OCI-LY1 (cell line): ENCODE results near the gene NECTIN1.

Source experiments
- EZH2 ChIP-seq: fragments of 200-600 bp; sonication (generic), shearing (Covaris generic); IDR thresholded peaks from 2 replicates; pipeline ENCODE4 v1.8.0; 2017; ENCODE audit warnings: borderline replicate concordance, mixed run types, mild to moderate bottlenecking, antibody characterized with exemption, low read length, moderate library complexity, mixed read lengths
- TF ChIP-seq, protein P1 (sequence below): fragments of 200-600 bp; sonication (generic), shearing (Covaris generic); IDR thresholded peaks from 2 replicates; pipeline ENCODE4 v1.5.1; 2017; ENCODE audit warnings: mild to moderate bottlenecking, antibody characterized with exemption, low read length, moderate library complexity, mixed read lengths

DNA sequence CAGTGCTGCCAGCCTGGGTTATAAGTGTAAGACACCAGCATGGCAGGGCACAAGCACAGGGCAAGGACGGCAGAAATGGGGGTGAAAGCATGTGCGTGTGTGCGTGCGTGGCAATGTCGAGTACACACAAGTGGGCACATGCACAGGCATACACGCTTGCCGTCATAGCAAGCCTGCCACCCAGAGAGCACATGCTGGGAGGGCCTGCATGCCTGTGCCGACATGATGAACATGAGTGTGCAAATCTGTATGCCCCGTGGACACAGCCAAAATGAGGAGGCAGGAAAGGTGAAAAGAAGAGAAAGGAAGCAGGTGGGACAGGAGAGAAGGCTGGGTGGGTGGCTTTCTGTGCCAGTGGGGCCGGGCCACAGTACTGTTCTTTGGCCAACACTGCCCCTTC lies 62.9 kb downstream of the NECTIN1 start:
- TF ChIP-seq EZH2: no peak
- TF ChIP-seq, protein P1, sequence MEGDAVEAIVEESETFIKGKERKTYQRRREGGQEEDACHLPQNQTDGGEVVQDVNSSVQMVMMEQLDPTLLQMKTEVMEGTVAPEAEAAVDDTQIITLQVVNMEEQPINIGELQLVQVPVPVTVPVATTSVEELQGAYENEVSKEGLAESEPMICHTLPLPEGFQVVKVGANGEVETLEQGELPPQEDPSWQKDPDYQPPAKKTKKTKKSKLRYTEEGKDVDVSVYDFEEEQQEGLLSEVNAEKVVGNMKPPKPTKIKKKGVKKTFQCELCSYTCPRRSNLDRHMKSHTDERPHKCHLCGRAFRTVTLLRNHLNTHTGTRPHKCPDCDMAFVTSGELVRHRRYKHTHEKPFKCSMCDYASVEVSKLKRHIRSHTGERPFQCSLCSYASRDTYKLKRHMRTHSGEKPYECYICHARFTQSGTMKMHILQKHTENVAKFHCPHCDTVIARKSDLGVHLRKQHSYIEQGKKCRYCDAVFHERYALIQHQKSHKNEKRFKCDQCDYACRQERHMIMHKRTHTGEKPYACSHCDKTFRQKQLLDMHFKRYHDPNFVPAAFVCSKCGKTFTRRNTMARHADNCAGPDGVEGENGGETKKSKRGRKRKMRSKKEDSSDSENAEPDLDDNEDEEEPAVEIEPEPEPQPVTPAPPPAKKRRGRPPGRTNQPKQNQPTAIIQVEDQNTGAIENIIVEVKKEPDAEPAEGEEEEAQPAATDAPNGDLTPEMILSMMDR: no peak
